ENCODE data around the gene VAT1L.

Gene VAT1L

GRCh38 chr16:77833921-77834634 is 45.7 kb downstream of the VAT1L start:
- H3K36me3 ChIP-seq (ENCODE audit: insufficient read depth, insufficient read length, low read length), result no peaks in the 10 kb centered on the region
- peak; percentile 75 for DNase-seq (ENCODE audit: low read depth, low spot score)
- H3K9me3 ChIP-seq (ENCODE audit: insufficient read depth, low read length), result no peaks in the 10 kb centered on the region; the same call in 1 of the 2 replicates
- H3K4me3 ChIP-seq (ENCODE audit: insufficient read length, low read depth), result no peak overlapping the region
- H3K9ac ChIP-seq (ENCODE audit: insufficient read length, low read depth), result peak overlapping the region; percentile 54
- peaks cover 16% of the 10 kb centered on the region for H3K4me1 ChIP-seq (ENCODE audit: insufficient read depth, insufficient read length)
- TF ChIP-seq ZNF274 (IDR thresholded peaks at IDR 0.05; ENCODE audit: low read depth, low read length) (no peak), YY1 (IDR thresholded peaks at IDR 0.05; ENCODE audit: insufficient read depth, insufficient read length) (no peak), SUZ12 (IDR thresholded peaks at IDR 0.05; ENCODE audit: extremely low read depth, insufficient read depth, insufficient read length) (no peak)
- H3K27me3 ChIP-seq (ENCODE audit: insufficient read depth, insufficient read length), result no peaks in the 10 kb centered on the region

DNA sequence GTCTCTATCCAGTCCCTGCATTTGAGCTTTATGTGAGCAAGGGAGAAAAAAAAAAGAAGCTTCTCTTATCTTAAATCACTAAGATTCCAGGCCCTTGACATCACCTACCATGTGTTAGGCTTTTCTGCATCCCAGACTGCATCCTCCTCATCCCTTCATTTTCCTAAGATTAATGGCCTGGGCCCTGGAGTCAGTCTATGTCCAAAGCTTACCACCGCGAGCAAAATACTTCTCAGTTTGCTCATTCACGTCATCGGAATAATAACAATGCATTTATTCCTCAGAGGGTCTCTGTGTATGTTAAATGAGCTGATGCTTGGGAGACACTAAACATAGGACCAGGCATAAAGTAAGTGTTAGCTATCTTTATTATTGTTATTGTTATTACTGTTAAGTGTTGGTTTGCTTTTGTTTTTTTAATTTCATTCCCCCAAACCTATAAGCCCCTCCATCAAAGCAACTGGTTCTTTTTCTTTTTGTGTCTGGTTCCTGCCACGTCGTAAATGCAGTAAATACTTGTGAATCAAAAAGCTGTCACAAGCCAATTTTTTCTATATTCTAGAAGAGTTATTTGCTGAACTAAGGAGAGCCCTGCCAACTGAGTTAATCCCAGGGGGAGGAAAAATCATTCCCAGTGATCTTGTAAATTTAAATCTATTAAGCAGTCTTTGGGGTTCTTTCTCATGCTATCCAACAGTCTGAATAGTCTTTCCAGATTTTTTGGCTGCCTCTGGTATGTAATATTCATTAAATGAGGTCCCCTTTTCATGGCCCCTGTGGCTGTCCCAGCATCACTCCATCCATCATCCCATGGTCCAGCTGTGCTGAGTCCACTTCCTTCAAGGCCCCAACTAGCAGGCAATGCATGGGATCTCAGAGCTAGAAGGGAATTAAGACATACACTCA is 46.5 kb downstream of the VAT1L start:
- TF ChIP-seq ZNF274 (IDR thresholded peaks at IDR 0.05; ENCODE audit: low read depth, low read length), result no peak
- TF ChIP-seq SUZ12 (IDR thresholded peaks at IDR 0.05; ENCODE audit: extremely low read depth, insufficient read depth, insufficient read length), result no peak
- TF ChIP-seq YY1 (IDR thresholded peaks at IDR 0.05; ENCODE audit: insufficient read depth, insufficient read length), result no peak
- no peak overlapping the region for H3K4me3 ChIP-seq (ENCODE audit: insufficient read length, low read depth)
- H3K36me3 ChIP-seq (ENCODE audit: insufficient read depth, insufficient read length, low read length), result no peaks in the 10 kb centered on the region
- no peaks in the 10 kb centered on the region for H3K27me3 ChIP-seq (ENCODE audit: insufficient read depth, insufficient read length)
- DNase-seq (ENCODE audit: low read depth, low spot score), result no peak
- H3K9me3 ChIP-seq (ENCODE audit: insufficient read depth, low read length), result no peaks in the 10 kb centered on the region; the same call in 1 of the 2 replicates
- H3K9ac ChIP-seq (ENCODE audit: insufficient read length, low read depth), result peak overlapping the region; percentile 8
- peaks cover 16% of the 10 kb centered on the region for H3K4me1 ChIP-seq (ENCODE audit: insufficient read depth, insufficient read length)

DNA sequence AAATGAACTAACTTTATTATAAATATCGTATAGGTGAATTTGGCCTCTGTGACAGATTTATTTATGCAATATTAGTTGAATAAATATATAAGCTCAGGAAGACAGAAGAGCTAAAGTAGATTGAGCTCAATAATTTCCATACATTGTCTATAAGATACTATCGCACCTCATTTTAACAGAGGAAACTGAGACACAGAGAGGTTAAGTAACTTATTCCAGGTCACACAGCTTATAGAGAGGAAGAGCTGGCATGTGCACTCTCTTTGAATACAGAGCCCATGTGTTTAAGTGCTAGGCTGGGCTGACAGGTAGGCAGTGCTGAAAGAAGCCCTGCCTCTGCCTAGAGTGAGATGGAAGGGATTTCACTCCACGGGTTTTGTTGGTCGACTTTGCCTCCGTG is 48.4 kb downstream of the VAT1L start:
- no peaks in the 10 kb centered on the region for H3K27me3 ChIP-seq (ENCODE audit: insufficient read depth, insufficient read length)
- no peak overlapping the region for H3K4me3 ChIP-seq (ENCODE audit: insufficient read length, low read depth)
- TF ChIP-seq ZNF274 (IDR thresholded peaks at IDR 0.05; ENCODE audit: low read depth, low read length) (no peak), SUZ12 (IDR thresholded peaks at IDR 0.05; ENCODE audit: extremely low read depth, insufficient read depth, insufficient read length) (no peak), YY1 (IDR thresholded peaks at IDR 0.05; ENCODE audit: insufficient read depth, insufficient read length) (no peak)
- no peaks in the 10 kb centered on the region; the same call in 1 of the 2 replicates for H3K9me3 ChIP-seq (ENCODE audit: insufficient read depth, low read length)
- no peak for DNase-seq (ENCODE audit: low read depth, low spot score)
- H3K9ac ChIP-seq (ENCODE audit: insufficient read length, low read depth), result no peak overlapping the region
- peaks cover 16% of the 10 kb centered on the region for H3K4me1 ChIP-seq (ENCODE audit: insufficient read depth, insufficient read length)
- no peaks in the 10 kb centered on the region for H3K36me3 ChIP-seq (ENCODE audit: insufficient read depth, insufficient read length, low read length)

DNA sequence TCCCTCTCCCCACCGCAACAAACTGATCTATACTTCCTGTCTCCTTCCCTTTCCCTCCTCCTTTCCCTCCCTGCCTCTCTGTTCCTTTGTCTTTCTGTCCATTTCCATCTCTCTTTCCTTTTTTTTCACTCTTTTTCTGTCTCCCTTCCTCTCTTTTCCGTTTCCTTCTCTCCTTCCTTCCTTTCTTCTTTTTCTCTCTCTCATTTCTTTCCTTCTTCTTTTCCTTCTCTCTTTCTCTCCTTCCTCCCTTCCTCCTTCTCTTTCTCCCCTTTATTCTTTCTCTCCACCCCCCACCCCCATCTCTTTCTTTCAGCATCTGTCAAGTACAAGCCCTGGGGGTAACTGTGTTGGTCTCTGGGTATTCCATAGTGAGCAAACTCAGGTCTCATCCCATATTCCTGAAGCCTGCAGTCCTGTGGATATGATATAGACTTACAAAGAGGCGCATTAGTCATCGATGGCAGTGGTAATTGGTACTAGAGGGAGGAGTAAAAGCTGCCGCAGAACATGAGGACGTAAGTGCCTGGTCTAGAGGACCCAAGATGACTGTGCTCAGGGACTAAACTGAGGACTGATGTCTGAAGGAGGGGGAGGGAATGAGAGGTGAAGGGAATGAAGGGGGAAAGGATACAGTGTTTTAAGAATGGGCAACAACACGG is 50.4 kb downstream of the VAT1L start:
- Histone ChIP-seq H3K4me3 (ENCODE audit: insufficient read length, low read depth) (no peak overlapping the region), H3K27me3 (ENCODE audit: insufficient read depth, insufficient read length) (no peaks in the 10 kb centered on the region), H3K36me3 (ENCODE audit: insufficient read depth, insufficient read length, low read length) (no peaks in the 10 kb centered on the region), H3K4me1 (ENCODE audit: insufficient read depth, insufficient read length) (peaks cover 13% of the 10 kb centered on the region), H3K9me3 (ENCODE audit: insufficient read depth, low read length) (no peaks in the 10 kb centered on the region; the same call in 1 of the 2 replicates), H3K9ac (ENCODE audit: insufficient read length, low read depth) (no peak overlapping the region)
- no peak for DNase-seq (ENCODE audit: low read depth, low spot score)
- TF ChIP-seq YY1 (IDR thresholded peaks at IDR 0.05; ENCODE audit: insufficient read depth, insufficient read length) (no peak), SUZ12 (IDR thresholded peaks at IDR 0.05; ENCODE audit: extremely low read depth, insufficient read depth, insufficient read length) (no peak), ZNF274 (IDR thresholded peaks at IDR 0.05; ENCODE audit: low read depth, low read length) (no peak)

DNA sequence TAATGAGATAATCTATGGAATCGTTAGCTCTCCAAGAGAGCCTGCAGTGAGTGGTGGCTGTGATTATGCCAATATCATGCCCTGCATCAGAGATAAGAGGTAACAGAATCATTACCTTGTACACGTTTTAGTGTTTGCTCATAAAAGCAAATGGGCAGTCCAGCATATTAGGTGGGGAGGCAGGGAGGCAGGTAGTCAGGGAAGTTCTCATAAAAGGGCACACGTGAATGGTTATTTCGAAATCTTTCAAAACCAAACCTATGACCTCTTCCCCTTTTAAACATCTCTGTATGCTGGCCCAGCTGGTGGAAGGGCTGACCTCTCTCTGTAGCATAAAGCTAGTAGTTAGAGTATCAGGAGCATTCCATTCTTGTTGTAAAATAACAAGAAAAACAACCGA is 51.7 kb downstream of the VAT1L start:
- H3K36me3 ChIP-seq (ENCODE audit: insufficient read depth, insufficient read length, low read length), result no peaks in the 10 kb centered on the region
- no peaks in the 10 kb centered on the region; the same call in 1 of the 2 replicates for H3K9me3 ChIP-seq (ENCODE audit: insufficient read depth, low read length)
- no peak for DNase-seq (ENCODE audit: low read depth, low spot score)
- H3K4me1 ChIP-seq (ENCODE audit: insufficient read depth, insufficient read length), result peaks cover 6% of the 10 kb centered on the region
- TF ChIP-seq SUZ12 (IDR thresholded peaks at IDR 0.05; ENCODE audit: extremely low read depth, insufficient read depth, insufficient read length), result no peak
- TF ChIP-seq YY1 (IDR thresholded peaks at IDR 0.05; ENCODE audit: insufficient read depth, insufficient read length), result no peak
- TF ChIP-seq ZNF274 (IDR thresholded peaks at IDR 0.05; ENCODE audit: low read depth, low read length), result no peak
- H3K27me3 ChIP-seq (ENCODE audit: insufficient read depth, insufficient read length), result no peaks in the 10 kb centered on the region
- H3K4me3 ChIP-seq (ENCODE audit: insufficient read length, low read depth), result no peak overlapping the region
- H3K9ac ChIP-seq (ENCODE audit: insufficient read length, low read depth), result no peak overlapping the region

- no peaks in the 10 kb centered on the region for H3K27me3 ChIP-seq (ENCODE audit: insufficient read depth, insufficient read length)
- H3K4me1 ChIP-seq (ENCODE audit: insufficient read depth, insufficient read length), result peaks cover 6% of the 10 kb centered on the region
- H3K9me3 ChIP-seq (ENCODE audit: insufficient read depth, low read length), result no peaks in the 10 kb centered on the region; the same call in 1 of the 2 replicates
- TF ChIP-seq ZNF274 (IDR thresholded peaks at IDR 0.05; ENCODE audit: low read depth, low read length), result no peak
- TF ChIP-seq SUZ12 (IDR thresholded peaks at IDR 0.05; ENCODE audit: extremely low read depth, insufficient read depth, insufficient read length), result no peak
- TF ChIP-seq YY1 (IDR thresholded peaks at IDR 0.05; ENCODE audit: insufficient read depth, insufficient read length), result no peak
- H3K4me3 ChIP-seq (ENCODE audit: insufficient read length, low read depth), result no peak overlapping the region
- DNase-seq (ENCODE audit: low read depth, low spot score), result no peak
- no peak overlapping the region for H3K9ac ChIP-seq (ENCODE audit: insufficient read length, low read depth)
- no peaks in the 10 kb centered on the region for H3K36me3 ChIP-seq (ENCODE audit: insufficient read depth, insufficient read length, low read length)
Observed at GRCh38 chr16:77840673-77841501, 52.5 kb downstream of the VAT1L start.

Data from NT2/D1 (cell line).